GM08714 (cell line): ENCODE results near the gene DCBLD1.
"Not testable (repeated sequence)": the region's sequence is repeated elsewhere in the genome, so short reads cannot be mapped to it uniquely, and the experiment has no call there.

Experiments
- H3K4me3 ChIP-seq: fragments of 200-500 bp; sonication (Bioruptor generic); 2 replicates; pipeline ENCODE4 v1.5.1; 2014; ENCODE audit warnings: mild to moderate bottlenecking, low read length, inconsistent platforms
- ZNF274 ChIP-seq: IDR thresholded peaks from 2 replicates; pipeline ENCODE4 v1.6.1; 2012; ENCODE audit warnings: mild to moderate bottlenecking, low read depth, low read length

Gene DCBLD1

GRCh38 chr6:117482240-117483003 is at the start of gene DCBLD1:
Gene DCBLD1, plus strand, starts transcription at chr6:117482674. Its CDS starts 108 bp downstream, at chr6:117482782.
- peak within 1 kb of the TSS; percentile 72 for H3K4me3 ChIP-seq
- TF ChIP-seq ZNF274, result no peak

GRCh38 chr6:117440706-117441525 is 41.6 kb upstream of the DCBLD1 start:
- no peak overlapping the region for H3K4me3 ChIP-seq
- TF ChIP-seq ZNF274, result no peak

DNA sequence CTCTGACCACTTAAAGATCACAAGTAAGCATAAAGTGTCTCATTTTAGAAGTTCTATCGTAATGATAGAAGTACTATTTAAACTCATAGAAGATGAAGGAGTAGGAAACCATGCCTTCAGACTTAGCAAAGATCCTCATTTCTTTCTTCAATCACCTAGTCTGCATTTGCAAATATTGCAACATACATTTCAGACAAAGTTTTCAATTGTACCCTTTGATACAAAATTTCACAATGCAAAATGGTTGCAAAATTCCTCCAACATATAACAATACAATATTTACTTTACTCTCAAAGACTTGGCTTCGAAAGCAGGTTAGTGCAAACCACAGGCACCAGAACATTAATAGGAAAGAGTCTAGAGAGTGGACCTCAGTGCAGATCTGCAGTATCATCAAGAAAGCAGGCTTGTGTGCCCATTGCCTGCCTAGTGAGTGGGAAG is 40.6 kb upstream of the DCBLD1 start:
- no peak overlapping the region for H3K4me3 ChIP-seq
- TF ChIP-seq ZNF274, result no peak

- not testable (repeated sequence) for H3K4me3 ChIP-seq
Observed at GRCh38 chr6:117442313-117442712, 40.2 kb upstream of the DCBLD1 start.

DNA sequence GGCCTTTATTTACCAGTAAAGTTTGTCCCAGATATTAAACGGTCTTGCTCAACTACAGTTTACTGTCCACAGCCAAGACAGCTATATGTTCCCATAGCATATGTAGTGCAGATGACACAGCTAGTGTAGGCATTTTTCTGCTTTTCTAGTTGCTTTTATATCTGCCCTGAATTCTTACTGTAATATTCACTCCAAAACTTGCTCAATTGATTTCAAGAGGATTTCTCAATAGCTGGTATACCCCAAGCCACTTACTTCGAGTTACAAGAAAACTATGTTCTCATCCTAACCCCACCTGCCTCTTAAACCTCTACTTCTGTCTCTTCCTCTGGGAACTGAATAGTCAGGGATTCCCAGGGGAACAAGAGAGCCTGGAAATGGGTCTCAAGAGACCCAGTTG is 37.9 kb upstream of the DCBLD1 start:
- no peak overlapping the region for H3K4me3 ChIP-seq
- no peak for TF ChIP-seq ZNF274

DNA sequence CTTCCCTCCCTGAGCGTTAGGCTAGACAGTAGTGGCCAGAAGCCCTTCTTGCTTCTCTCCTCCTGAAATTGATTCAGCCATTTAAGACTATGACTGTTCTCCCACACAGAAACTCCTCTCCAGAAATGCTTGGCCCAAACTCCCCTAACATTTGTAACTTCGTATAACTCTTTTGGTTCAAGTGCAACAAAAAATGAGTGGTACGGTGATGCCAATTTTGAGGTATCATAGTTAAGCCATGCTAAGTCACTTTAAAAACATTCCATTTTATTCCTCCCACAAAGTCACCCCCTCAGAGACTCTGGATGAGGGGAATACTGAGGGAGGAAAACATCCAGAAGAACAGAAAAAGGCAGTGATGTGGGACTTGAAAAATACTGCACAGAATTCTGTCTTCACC is 35.6 kb upstream of the DCBLD1 start:
- no peak overlapping the region for H3K4me3 ChIP-seq
- TF ChIP-seq ZNF274, result no peak

GRCh38 chr6:117448011-117448410 is 34.5 kb upstream of the DCBLD1 start:
- TF ChIP-seq ZNF274, result no peak
- no peak overlapping the region for H3K4me3 ChIP-seq

DNA sequence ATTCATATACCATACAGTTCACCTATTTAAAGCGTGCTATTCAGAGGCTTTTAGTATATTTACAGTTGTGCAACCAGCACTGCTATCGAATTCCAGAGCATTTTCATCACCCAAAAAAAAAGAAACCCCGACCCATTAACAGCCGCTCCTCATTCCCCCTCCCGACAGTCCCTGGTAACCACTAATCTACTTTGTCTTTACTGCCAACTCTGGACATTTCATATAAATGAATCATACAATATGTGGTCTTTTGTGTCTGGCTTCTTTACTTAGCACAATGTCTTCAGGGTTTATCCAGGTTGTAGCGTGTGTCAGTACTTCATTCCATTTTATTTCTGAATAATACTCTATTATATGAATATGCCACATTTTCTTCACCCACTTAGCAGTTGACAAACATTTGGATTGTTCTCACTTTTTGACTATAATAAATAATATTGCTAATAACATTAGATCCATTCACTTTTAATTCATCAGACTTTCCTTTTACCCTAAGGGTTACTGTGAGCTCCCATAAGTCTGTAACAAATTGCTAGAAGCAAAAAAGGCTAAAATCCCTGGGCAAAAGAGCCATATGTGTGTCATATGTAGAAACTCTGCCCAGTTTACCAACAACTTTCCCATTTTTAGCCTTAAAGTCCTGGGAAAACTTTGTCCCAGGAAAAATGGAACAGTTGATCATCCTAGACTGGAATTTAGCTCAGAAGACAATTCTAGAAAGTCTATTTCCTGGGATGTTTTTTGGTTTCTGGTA is 33.6 kb upstream of the DCBLD1 start:
- TF ChIP-seq ZNF274, result no peak
- no peak overlapping the region for H3K4me3 ChIP-seq

DNA sequence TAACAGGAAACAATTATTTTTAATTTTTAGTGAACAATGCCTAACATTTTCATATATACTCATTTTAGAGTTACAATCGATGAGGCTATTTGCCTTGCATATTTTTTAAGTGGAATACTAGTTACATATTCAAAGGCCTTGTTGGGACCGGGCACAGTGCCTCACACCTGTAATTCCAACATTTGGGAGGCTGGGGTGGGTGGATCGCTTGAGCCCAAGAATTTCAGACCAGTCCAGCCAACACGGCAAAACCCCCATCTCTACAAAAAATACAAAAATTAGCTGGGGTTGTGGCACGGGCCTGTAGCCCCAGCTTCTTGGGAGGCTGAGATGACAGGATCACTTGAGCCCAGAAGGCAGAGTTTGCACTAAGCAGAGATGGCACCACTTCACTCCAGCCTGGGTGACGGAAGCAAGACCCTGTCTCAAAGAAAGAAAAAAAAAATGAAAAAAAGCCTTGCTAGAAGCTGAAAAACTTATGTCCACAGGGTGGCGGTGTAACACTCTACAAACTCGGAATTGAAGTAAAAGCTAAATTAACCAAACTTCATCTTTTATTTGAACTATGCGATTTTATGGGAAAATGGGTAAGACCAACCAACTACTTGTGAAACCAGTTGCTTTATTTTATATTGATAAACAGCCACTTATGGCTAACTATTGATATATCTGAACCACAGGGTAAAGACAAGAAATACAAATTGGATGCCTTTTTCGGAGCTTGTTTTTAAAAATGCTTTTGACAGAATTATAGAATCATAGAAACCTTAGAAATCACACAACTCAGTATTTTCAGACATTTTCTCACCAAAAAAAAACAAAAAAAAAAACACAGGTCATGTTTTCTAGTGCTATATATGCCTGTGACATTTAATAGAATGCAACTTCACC is 32.7 kb upstream of the DCBLD1 start:
- H3K4me3 ChIP-seq, result no peak overlapping the region
- no peak for TF ChIP-seq ZNF274

- TF ChIP-seq ZNF274, result no peak
- no peak overlapping the region for H3K4me3 ChIP-seq
Observed at GRCh38 chr6:117451671-117452070, 30.8 kb upstream of the DCBLD1 start.

DNA sequence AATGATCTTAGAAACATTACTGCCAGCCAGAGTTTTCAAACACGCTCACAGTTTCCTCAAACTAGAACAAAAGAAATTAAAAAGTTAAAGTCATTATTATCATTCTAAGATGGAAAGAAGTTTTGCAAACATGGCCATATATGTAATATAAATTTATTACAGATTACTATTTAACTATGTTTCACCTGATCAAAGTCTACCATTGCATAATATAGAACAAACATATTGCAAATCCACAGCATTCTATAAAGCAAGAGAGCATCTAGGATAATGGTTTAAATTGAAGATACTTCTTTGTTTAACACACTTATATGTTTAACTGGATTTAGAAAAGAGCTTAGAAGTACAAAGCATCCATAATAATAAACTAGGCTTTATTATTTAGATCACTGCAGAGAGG is 26.2 kb upstream of the DCBLD1 start:
- TF ChIP-seq ZNF274, result no peak
- H3K4me3 ChIP-seq, result no peak overlapping the region

- no peak for TF ChIP-seq ZNF274
Observed at GRCh38 chr6:117456998-117457397, 25.5 kb upstream of the DCBLD1 start.

GRCh38 chr6:117459204-117459944 is 23.1 kb upstream of the DCBLD1 start:
- TF ChIP-seq ZNF274, result no peak
- H3K4me3 ChIP-seq, result no peak overlapping the region

More at GRCh38 chr6:117456998-117457397, 25.5 kb upstream of the DCBLD1 start:
- no peak overlapping the region for H3K4me3 ChIP-seq
